Astrocyte (in vitro differentiated cells and primary cell): ENCODE data around the gene GMDS.

Experiments used
- CTCF ChIP-seq: IDR thresholded peaks from 2 replicates; pipeline ENCODE4 v1.5.1; 2011; ENCODE audit warnings: low read depth, mild to moderate bottlenecking, inconsistent platforms, low read length, moderate library complexity; ENCODE audit not compliant: insufficient read depth
- EZH2 ChIP-seq: IDR thresholded peaks from 2 replicates; pipeline ENCODE4 v1.6.1; 2012; ENCODE audit warnings: mild to moderate bottlenecking, low read length, inconsistent platforms; ENCODE audit not compliant: insufficient read depth

- TF ChIP-seq CTCF (no peak), EZH2 (no peak)
These were observed 641.7 kb downstream of the GMDS start for GRCh38 chr6:1603708-1604107.
